ENCODE data around the gene SMIM5. TPM values are rescaled to one million over a fixed set of nuclear protein-coding genes. Genes with fewer than 3 reads are reported as not detected.

SMIM5 gene
- total RNA-seq, 1 experiment from 2014 or later = 0.24 TPM

DNA sequence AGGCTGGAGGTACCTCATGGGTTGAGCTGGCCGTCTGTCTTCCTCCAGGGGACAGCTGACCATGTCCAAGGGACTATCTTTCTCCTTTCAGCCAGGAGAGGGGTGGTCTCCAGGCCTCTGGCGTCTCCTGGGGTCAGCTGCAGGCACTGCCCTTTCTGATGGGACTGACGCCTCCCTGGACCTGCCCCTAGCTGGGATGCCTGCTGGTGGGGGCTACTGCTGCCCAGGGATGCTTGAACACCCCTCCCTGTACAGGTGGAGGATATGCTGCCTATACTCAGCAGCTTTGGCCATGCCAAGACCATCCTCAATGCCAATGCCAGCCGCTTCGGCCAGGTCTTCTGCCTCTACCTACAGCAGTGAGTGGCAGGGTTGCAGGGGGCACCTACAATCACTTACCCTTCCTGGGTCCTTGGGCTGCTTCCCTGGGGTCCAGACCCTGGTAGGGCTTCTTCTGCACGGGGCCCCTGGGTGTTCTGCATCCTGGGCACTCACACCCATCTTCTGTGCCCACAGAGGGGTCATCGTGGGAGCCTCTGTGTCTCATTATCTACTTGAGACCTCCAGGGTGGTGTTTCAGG lies 41.4 kb upstream of the SMIM5 start:
- Histone ChIP-seq H3K4me2 (ENCODE audit: insufficient read depth, insufficient read length, low read length) (no peak overlapping the region), H2BK15ac (ENCODE audit: low read depth, low read length) (no peak overlapping the region), H4K8ac (replicated peaks; ENCODE audit: insufficient read length, low read depth, low read length) (no peak overlapping the region), H3K9ac (ENCODE audit: extremely low read depth, insufficient read length, low read length) (no peak overlapping the region), H2BK5ac (ENCODE audit: insufficient read length, low read length) (no peak overlapping the region), H2AK5ac (ENCODE audit: insufficient read length, low read length) (no peak overlapping the region), H3K9me3 (ENCODE audit: control insufficient read depth, low read depth, low read length) (no peaks in the 10 kb centered on the region), H4K20me1 (ENCODE audit: control insufficient read depth, insufficient read depth, insufficient read length) (no peaks in the 10 kb centered on the region), H3K23ac (ENCODE audit: insufficient read length, low read depth, low read length) (no peak overlapping the region), H4K91ac (ENCODE audit: insufficient read length, low read depth, low read length) (no peak overlapping the region), H2BK12ac (ENCODE audit: insufficient read length, low read depth, low read length) (no peak overlapping the region), H3T11ph (ENCODE audit: low read length) (no peak overlapping the region), H4K5ac (ENCODE audit: insufficient read length, low read depth, low read length) (no peak overlapping the region), H3K4me1 (ENCODE audit: insufficient read depth, low read length) (0 out of 2 replicates have a peak, but pooled peaks cover 3% of the 10 kb centered on the region), H3K18ac (ENCODE audit: insufficient read length, low read depth, low read length) (no peak overlapping the region), H2AFZ (ENCODE audit: low read length) (no peak overlapping the region), H3K23me2 (ENCODE audit: insufficient read length, low read depth, low read length, poor library complexity, severe bottlenecking) (peaks cover 13% of the 10 kb centered on the region), H3K4ac (ENCODE audit: low read depth, low read length) (no peak overlapping the region), H2BK120ac (ENCODE audit: low read depth, low read length, poor library complexity, severe bottlenecking) (no peak overlapping the region), H3K27me3 (ENCODE audit: insufficient read depth, low read length) (no peaks in the 10 kb centered on the region), H3K79me1 (ENCODE audit: insufficient read depth, low read depth, low read length, poor library complexity, severe bottlenecking) (no peaks in the 10 kb centered on the region), H3K56ac (ENCODE audit: insufficient read length, low read depth, low read length) (no peak overlapping the region), H2BK20ac (ENCODE audit: low read depth, low read length, poor library complexity, severe bottlenecking) (no peak overlapping the region), H3K79me2 (ENCODE audit: insufficient read depth, low read length) (no peaks in the 10 kb centered on the region), H3K14ac (ENCODE audit: insufficient read depth, low read length) (no peak overlapping the region), H3K27ac (ENCODE audit: insufficient read length, low read depth, low read length) (no peak overlapping the region)
- Mint-ChIP-seq H3K36me3 (ENCODE audit: insufficient read depth in 1 of 3, low read depth in 3 of 3) (no peaks in the 10 kb centered on the region; a peak in 1 of 7 replicates), H3K4me1 (peaks cover 4 to 5% of the 10 kb centered on the region in 2 experiments; a peak in 3 of 4 replicates), H3K9me3 (no peaks in the 10 kb centered on the region), H3K27me3 (ENCODE audit: low read depth) (no peaks in the 10 kb centered on the region; the same call in 1 of the 2 replicates), H3K27ac (no peak overlapping the region), H3K4me3 (no peak overlapping the region)
- TF ChIP-seq, protein P1, sequence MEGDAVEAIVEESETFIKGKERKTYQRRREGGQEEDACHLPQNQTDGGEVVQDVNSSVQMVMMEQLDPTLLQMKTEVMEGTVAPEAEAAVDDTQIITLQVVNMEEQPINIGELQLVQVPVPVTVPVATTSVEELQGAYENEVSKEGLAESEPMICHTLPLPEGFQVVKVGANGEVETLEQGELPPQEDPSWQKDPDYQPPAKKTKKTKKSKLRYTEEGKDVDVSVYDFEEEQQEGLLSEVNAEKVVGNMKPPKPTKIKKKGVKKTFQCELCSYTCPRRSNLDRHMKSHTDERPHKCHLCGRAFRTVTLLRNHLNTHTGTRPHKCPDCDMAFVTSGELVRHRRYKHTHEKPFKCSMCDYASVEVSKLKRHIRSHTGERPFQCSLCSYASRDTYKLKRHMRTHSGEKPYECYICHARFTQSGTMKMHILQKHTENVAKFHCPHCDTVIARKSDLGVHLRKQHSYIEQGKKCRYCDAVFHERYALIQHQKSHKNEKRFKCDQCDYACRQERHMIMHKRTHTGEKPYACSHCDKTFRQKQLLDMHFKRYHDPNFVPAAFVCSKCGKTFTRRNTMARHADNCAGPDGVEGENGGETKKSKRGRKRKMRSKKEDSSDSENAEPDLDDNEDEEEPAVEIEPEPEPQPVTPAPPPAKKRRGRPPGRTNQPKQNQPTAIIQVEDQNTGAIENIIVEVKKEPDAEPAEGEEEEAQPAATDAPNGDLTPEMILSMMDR (conservative IDR thresholded peaks at IDR 0.05) = no peak
- peak; percentile 39 for DNase-seq
- WGBS (ENCODE audit: extremely low coverage, insufficient read length, low lambda C conversion rate) = no CpG with 5 or more reads among the region's 7 CpGs

All from H9 (cell line).